Progenitor cell of endocrine pancreas (in vitro differentiated cells): ENCODE measurements around the gene ASCL2. TPM values are rescaled to one million over a fixed set of nuclear protein-coding genes. Genes with fewer than 3 reads are reported as not detected.
"Not testable (repeated sequence)": the region's sequence is repeated elsewhere in the genome, so short reads cannot be mapped to it uniquely, and the experiment has no call there.

Source experiments
- DNase-seq: peaks from one replicate; pipeline ENCODE4 v3.0.0; 2021; ENCODE audit warnings: low spot score; ENCODE audit not compliant: unreplicated experiment
- H3K27ac Mint-ChIP-seq: 2 replicates; pipeline ENCODE4 v1.8.0; 2021; ENCODE audit warnings: mild to moderate bottlenecking, moderate library complexity, mixed read lengths
- H3K27me3 Mint-ChIP-seq: 2 replicates; pipeline ENCODE4 v1.8.0; 2021; ENCODE audit warnings: mixed read lengths
- H3K36me3 Mint-ChIP-seq: 2 replicates; pipeline ENCODE4 v1.8.0; 2022; ENCODE audit warnings: mixed read lengths; ENCODE audit not compliant: insufficient read depth
- H3K4me1 Mint-ChIP-seq: 2 replicates; pipeline ENCODE4 v1.8.0; 2021; ENCODE audit warnings: low read depth, mixed read lengths
- H3K4me3 Mint-ChIP-seq: 2 replicates; pipeline ENCODE4 v1.8.0; 2021; ENCODE audit warnings: low read depth, mild to moderate bottlenecking, moderate library complexity, mixed read lengths
- H3K9me3 Mint-ChIP-seq: 2 replicates; pipeline ENCODE4 v1.8.0; 2021; ENCODE audit warnings: low read depth, mixed read lengths
- CTCF ChIP-seq: fragments of 200-600 bp; sonication (generic); IDR thresholded peaks from one replicate; pipeline ENCODE4 v1.5.0; 2021; ENCODE audit warnings: antibody characterized with exemption, mild to moderate bottlenecking; ENCODE audit not compliant: unreplicated experiment
- total RNA-seq: library from RNA; stranded (reverse); gene quantifications from 2 replicates; pipeline ENCODE4 v1.2.1, GENCODE V29; 2021

Gene ASCL2
- total RNA-seq, 1 donor from 2014 or later = 2.4 TPM

- no peak for DNase-seq
- Mint-ChIP-seq H3K27ac (no peak overlapping the region), H3K4me3 (no peak overlapping the region), H3K36me3 (no peaks in the 10 kb centered on the region), H3K4me1 (peaks cover 9% of the 10 kb centered on the region), H3K27me3 (peaks cover 68% of the 10 kb centered on the region), H3K9me3 (peaks cover 4% of the 10 kb centered on the region)
- TF ChIP-seq CTCF = no peak
Measured at GRCh38 chr11:2287091-2287490, 16.7 kb upstream of the ASCL2 start.

GRCh38 chr11:2286350-2286749, 16.0 kb upstream of the ASCL2 start:
- peaks cover 72% of the 10 kb centered on the region for H3K27me3 Mint-ChIP-seq
- not testable (repeated sequence) for H3K9me3 Mint-ChIP-seq, H3K36me3 Mint-ChIP-seq, H3K4me3 Mint-ChIP-seq, H3K4me1 Mint-ChIP-seq, DNase-seq, H3K27ac Mint-ChIP-seq

GRCh38 chr11:2280208-2280607, 9.8 kb upstream of the ASCL2 start:
- peaks cover 16% of the 10 kb centered on the region for H3K9me3 Mint-ChIP-seq
- no peak overlapping the region for H3K27ac Mint-ChIP-seq
- peaks cover 68% of the 10 kb centered on the region for H3K27me3 Mint-ChIP-seq
- no peaks in the 10 kb centered on the region for H3K36me3 Mint-ChIP-seq
- no peak overlapping the region for H3K4me3 Mint-ChIP-seq
- no peak for DNase-seq
- no peak for TF ChIP-seq CTCF
- no peaks in the 10 kb centered on the region for H3K4me1 Mint-ChIP-seq

GRCh38 chr11:2277933-2278523, 7.6 kb upstream of the ASCL2 start:
- no peak for DNase-seq
- no peaks in the 10 kb centered on the region for H3K4me1 Mint-ChIP-seq
- no peak overlapping the region for H3K27ac Mint-ChIP-seq
- H3K4me3 Mint-ChIP-seq = no peak overlapping the region
- H3K36me3 Mint-ChIP-seq = no peaks in the 10 kb centered on the region
- H3K9me3 Mint-ChIP-seq = peaks cover 16% of the 10 kb centered on the region
- H3K27me3 Mint-ChIP-seq = peaks cover 70% of the 10 kb centered on the region
- no peak for TF ChIP-seq CTCF

GRCh38 chr11:2277008-2277346, 6.6 kb upstream of the ASCL2 start:
- H3K27ac Mint-ChIP-seq = no peak overlapping the region
- peaks cover 12% of the 10 kb centered on the region for H3K9me3 Mint-ChIP-seq
- no peaks in the 10 kb centered on the region for H3K4me1 Mint-ChIP-seq
- peaks cover 75% of the 10 kb centered on the region for H3K27me3 Mint-ChIP-seq
- TF ChIP-seq CTCF = no peak
- no peak for DNase-seq
- no peak overlapping the region for H3K4me3 Mint-ChIP-seq
- no peaks in the 10 kb centered on the region for H3K36me3 Mint-ChIP-seq

- peaks cover 78% of the 10 kb centered on the region for H3K27me3 Mint-ChIP-seq
- H3K27ac Mint-ChIP-seq = no peak overlapping the region
- no peak overlapping the region for H3K4me3 Mint-ChIP-seq
- no peak for DNase-seq
- TF ChIP-seq CTCF = no peak
- H3K4me1 Mint-ChIP-seq = no peaks in the 10 kb centered on the region
- peaks cover 12% of the 10 kb centered on the region for H3K9me3 Mint-ChIP-seq
- no peaks in the 10 kb centered on the region for H3K36me3 Mint-ChIP-seq
Measured at GRCh38 chr11:2276280-2277007, 6.1 kb upstream of the ASCL2 start.
